HCT116 (cell line): Measurements from ENCODE around the gene MAGEA12.

ENCODE experiments used
- CEBPB ChIP-seq: IDR thresholded peaks from 2 replicates; pipeline ENCODE4 v1.6.1; 2012; ENCODE audit warnings: low read depth
- EZH2 ChIP-seq: fragments of 200-600 bp; sonication (generic); IDR thresholded peaks from 2 replicates; pipeline ENCODE4 v1.6.1; 2017; ENCODE audit warnings: antibody characterized with exemption, mixed run types
- TF ChIP-seq, protein P1 (sequence below), 3 experiments: fragments of 200-600 bp in 1 of 3; sonication (generic) in 1 of 3; IDR thresholded peaks in 2 of 3; conservative IDR thresholded peaks in 1 of 3; 2 replicates each; pipeline ENCODE4 v1.5.1; 2012 to 2017; ENCODE audit warnings: low read depth in 2 of 3, low read length in 2 of 3, antibody characterized with exemption in 1 of 3, borderline replicate concordance in 1 of 3, control low read depth in 1 of 3, mild to moderate bottlenecking in 1 of 3, mixed read lengths in 1 of 3, mixed run types in 1 of 3, moderate library complexity in 1 of 3; ENCODE audit not compliant: insufficient read depth in 1 of 3
- TF ChIP-seq, protein P2 (sequence below): IDR thresholded peaks from 2 replicates; pipeline ENCODE4 v1.6.1; 2012; ENCODE audit warnings: low read depth

DNA sequence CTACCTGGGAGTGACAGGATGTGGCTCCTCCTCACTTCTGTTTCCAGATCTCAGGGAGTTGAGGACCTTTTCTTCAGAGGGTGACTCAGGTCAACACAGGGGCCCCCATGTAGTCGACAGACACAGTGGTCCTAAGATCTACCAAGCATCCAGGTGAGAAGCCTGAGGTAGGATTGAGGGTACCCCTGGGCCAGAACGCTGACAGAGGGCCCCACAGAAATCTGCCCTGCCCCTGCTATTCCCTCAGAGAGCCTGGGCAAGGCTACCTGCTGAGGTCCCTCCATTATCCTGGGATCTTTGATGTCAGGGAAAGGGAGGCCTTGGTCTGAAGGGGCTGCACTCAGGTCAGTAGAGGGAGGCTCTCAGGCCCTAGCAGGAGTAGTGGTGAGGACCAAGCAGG, 1.5 kb downstream of the MAGEA12 start:
- TF ChIP-seq CEBPB (no peak), EZH2 (no peak)
- TF ChIP-seq, protein P1, sequence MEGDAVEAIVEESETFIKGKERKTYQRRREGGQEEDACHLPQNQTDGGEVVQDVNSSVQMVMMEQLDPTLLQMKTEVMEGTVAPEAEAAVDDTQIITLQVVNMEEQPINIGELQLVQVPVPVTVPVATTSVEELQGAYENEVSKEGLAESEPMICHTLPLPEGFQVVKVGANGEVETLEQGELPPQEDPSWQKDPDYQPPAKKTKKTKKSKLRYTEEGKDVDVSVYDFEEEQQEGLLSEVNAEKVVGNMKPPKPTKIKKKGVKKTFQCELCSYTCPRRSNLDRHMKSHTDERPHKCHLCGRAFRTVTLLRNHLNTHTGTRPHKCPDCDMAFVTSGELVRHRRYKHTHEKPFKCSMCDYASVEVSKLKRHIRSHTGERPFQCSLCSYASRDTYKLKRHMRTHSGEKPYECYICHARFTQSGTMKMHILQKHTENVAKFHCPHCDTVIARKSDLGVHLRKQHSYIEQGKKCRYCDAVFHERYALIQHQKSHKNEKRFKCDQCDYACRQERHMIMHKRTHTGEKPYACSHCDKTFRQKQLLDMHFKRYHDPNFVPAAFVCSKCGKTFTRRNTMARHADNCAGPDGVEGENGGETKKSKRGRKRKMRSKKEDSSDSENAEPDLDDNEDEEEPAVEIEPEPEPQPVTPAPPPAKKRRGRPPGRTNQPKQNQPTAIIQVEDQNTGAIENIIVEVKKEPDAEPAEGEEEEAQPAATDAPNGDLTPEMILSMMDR (IDR thresholded peaks at IDR 0.05 in 2 of 3, conservative IDR thresholded peaks at IDR 0.05 in 1 of 3; ENCODE audit: borderline replicate concordance in 1 of 3, insufficient read depth in 1 of 3, low read depth in 2 of 3, low read length in 2 of 3): no peak
- TF ChIP-seq, protein P2, sequence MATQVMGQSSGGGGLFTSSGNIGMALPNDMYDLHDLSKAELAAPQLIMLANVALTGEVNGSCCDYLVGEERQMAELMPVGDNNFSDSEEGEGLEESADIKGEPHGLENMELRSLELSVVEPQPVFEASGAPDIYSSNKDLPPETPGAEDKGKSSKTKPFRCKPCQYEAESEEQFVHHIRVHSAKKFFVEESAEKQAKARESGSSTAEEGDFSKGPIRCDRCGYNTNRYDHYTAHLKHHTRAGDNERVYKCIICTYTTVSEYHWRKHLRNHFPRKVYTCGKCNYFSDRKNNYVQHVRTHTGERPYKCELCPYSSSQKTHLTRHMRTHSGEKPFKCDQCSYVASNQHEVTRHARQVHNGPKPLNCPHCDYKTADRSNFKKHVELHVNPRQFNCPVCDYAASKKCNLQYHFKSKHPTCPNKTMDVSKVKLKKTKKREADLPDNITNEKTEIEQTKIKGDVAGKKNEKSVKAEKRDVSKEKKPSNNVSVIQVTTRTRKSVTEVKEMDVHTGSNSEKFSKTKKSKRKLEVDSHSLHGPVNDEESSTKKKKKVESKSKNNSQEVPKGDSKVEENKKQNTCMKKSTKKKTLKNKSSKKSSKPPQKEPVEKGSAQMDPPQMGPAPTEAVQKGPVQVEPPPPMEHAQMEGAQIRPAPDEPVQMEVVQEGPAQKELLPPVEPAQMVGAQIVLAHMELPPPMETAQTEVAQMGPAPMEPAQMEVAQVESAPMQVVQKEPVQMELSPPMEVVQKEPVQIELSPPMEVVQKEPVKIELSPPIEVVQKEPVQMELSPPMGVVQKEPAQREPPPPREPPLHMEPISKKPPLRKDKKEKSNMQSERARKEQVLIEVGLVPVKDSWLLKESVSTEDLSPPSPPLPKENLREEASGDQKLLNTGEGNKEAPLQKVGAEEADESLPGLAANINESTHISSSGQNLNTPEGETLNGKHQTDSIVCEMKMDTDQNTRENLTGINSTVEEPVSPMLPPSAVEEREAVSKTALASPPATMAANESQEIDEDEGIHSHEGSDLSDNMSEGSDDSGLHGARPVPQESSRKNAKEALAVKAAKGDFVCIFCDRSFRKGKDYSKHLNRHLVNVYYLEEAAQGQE: no peak
